ENCODE results near the gene SPNS1.
"Not testable (repeated sequence)": the region's sequence is repeated elsewhere in the genome, so short reads cannot be mapped to it uniquely, and the experiment has no call there.

Gene SPNS1

DNA sequence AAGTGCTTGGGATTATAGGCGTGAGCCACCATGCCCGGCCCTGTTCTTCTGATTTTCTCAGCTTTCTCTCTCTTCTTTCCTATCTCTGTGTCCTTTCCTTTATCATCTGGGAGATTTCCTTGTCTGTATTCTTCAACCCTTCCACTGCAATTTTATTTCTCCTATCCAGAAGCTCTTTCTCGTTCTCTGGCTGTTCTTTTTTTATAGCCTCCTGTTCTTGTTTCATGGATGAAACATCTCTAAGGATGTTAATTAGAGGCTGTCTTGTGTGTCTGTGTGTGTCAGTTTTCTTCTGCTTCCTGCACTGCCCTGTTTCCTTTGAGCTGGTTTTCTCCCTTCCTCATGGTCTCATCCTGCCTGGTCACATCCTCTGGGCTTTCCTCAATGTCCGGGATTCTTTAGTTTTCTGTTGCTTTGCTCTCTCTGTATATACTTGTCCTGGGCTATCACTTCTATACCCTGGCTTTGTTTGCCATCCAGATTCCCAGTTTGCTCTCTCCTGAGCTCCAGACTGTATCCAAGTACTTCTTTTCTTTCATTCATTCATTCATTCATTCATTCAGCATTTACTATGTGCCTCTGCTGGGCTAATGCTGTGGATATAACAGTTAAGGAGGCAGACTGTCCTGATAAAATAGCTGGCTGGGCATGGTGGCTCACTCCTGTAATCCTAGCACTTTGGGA, 12.7 kb downstream of the SPNS1 start:
- no peak for DNase-seq (ENCODE audit: low read depth, low spot score)

DNA sequence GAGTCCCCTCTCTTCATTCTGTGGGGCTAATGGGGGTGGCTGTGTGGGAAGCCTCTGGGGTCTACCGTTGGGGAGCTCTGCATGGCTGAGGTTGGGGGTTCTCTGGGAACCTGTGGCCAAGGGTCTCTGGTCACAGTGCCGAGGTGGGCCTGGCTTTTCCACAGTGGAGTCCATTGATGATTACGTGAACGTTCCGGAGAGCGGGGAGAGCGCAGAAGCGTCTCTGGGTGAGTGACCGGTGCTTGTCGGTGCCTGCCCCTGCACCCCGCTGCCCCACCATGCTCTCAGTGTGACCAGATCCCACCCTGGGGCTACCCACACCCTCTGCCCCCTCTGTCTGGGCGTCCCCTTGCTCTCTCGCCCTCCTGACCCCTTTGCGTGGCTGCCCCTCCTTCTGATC, 14.8 kb downstream of the SPNS1 start:
- DNase-seq (ENCODE audit: low read depth, low spot score): no peak

- no peak for DNase-seq (ENCODE audit: low read depth, low spot score)
Observed at GRCh38 chr16:28990375-28991040, 15.9 kb downstream of the SPNS1 start.

DNA sequence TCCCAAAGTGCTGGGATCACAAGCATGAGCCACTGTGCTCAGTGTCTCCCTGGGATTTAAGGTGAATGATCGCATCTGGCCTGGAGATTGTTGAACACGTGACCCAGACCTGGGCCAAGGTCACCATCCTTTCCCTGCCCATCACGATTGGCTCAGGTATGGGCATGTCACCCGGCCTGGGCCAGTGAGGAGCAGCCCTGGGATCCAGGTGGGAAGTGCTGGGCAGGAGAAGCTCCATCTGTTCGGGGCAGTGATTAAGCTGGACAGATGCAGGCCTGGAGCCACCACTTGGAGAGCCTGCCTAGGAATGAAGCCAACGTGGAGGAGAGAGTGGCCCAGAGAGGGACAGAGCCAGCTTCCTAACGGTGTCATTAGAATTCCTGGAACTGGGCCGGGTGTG, 17.1 kb downstream of the SPNS1 start:
- DNase-seq (ENCODE audit: low read depth, low spot score): no peak

GRCh38 chr16:28992496-28992895, 17.9 kb downstream of the SPNS1 start:
- no peak for DNase-seq (ENCODE audit: low read depth, low spot score)

GRCh38 chr16:28998837-28999236, 24.3 kb downstream of the SPNS1 start:
- DNase-seq (ENCODE audit: low read depth, low spot score): no peak

GRCh38 chr16:28999577-28999976, 25.0 kb downstream of the SPNS1 start:
- DNase-seq (ENCODE audit: low read depth, low spot score): no peak

DNA sequence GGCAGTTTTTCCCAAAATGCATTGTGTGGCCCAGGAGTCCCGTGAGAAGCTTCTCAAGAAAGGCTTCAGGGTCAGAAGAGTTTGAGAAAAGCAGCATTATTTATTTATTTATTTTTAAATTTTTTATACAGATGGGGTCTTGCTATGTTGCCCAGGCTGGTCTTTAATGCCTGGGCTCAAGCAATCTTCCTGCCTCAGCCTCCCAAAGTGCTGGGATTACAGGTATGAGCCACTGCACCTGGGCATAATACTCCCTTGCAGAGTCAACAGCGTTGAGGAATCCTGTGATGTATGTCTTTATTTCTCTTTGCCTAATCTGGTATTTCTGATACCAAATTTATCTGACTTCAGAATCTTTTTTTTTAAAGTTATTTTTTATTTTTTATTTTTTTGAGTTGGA, 25.4 kb downstream of the SPNS1 start:
- no peak for DNase-seq (ENCODE audit: low read depth, low spot score)

DNA sequence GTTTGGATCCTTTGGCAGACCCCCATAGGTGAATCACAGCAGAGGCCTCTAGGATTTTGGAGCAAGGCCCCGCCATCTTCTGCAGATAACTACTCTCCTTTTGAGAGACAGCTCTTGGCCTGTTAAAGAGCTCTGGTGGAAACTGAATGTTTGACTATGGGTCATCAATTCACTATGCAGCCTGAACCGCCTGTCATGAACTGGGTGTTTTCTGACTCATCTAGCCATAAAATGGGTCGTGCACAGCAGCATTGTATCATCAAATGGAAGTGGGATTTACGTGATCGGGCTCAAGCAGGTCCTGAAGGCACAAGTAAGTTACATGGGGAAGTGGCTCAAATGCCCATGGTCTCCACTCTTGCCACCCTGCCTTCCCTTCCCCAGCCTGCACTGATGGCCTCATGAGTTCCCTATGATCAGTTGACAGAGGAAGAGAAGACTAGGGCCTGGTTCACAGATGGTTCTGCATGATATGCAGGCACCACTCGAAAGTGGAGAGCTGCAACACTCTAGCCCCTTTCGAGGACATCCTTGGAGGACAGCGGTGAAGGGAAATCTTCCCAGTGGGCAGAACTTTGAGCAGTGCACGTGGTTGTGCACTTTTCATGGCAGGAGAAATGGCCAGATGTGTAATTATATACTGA, 30.0 kb downstream of the SPNS1 start:
- not testable (repeated sequence) for DNase-seq (ENCODE audit: low read depth, low spot score)

DNA sequence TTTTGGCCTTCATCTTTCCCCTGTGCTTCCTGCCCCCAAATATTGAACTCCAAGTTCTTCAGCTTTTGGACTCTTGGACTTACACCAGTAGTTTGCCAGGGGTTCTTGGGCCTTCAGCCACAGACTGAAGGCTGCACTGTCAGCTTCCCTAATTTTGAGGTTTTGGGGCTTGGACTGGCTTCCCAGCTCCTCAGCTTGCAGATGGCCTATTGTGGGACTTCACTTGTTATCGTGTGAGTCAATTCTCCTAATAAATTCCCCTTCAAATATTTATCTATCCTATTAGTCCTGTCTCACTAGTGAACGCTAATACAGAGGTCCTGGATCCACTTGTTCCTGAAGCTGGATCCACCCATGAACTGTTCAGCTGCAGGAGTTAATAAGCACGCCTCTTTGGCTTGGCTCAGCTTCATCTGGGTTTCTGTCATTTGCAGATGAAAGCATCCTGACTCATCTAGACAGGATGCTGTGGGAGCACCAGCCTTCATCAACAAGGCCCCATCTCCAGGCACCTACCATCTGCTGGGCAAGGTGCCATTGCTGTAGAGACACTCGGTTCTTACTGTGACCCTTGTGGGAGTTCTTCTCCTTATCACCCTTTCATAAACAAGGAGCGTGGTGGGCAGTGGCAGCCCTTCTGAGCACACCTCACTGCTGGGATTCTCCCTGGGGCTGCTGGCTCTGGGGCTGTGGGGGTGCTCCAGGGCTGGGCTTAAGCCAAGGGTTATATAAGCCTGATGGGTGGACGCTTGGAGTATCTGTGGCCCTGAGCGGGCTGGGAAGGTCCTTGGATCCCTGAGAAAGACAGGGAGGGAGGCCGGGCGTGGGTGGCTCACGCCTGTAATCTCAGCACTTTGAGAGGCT, 33.4 kb downstream of the SPNS1 start:
- no peak for DNase-seq (ENCODE audit: low read depth, low spot score)

- DNase-seq (ENCODE audit: low read depth, low spot score): no peak
Observed at GRCh38 chr16:29009050-29009837, 34.7 kb downstream of the SPNS1 start.

DNA sequence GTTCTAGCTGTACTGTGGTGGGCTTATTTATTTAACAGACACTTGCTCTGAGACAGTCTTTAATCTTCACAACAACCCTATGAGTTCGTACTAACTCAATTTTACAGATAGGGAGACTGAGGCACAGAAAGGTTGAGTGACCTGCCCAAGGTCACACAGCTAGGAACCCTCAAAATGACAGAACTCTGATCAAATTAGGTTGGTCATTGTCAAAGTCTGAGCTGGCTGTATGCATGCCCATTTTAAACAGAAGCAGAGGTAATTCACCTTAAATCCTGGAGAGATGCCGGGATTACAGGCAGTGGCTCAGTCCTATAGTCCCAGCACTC, 35.2 kb downstream of the SPNS1 start:
- no peak for DNase-seq (ENCODE audit: low read depth, low spot score)

GRCh38 chr16:29011112-29011511, 36.5 kb downstream of the SPNS1 start:
- DNase-seq (ENCODE audit: low read depth, low spot score): no peak

- no peak for DNase-seq (ENCODE audit: low read depth, low spot score)
Observed at GRCh38 chr16:29011851-29012250, 37.3 kb downstream of the SPNS1 start.

DNA sequence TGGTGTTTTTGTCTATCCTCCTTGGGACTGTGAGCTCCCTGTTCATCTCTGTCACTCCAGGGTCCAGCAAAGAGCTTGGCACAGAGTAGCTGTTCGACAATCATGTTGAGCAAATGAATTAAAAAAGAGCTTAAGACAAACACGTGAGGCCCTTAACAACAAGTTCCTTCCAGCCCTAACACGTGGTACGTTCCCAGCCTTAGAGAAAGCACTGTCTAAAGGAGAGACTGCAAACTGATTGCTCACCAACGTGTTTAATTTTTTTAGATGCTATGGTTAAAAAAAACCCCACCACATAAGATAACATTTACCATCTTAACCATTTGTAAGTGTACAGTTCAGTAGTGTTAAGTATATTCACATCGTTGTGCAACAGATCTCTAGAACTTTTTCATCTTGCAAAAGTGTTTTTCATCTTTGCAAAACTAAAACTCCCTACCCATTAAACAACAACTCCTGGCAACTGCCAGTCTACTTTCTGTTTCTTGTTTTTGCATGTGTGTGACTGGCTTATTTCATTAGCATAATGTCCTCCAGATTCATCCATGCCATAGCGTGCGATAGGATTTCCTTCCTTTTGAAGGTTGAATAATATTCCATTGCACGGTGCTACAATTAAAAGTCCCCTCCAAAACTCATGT, 38.5 kb downstream of the SPNS1 start:
- no peak for DNase-seq (ENCODE audit: low read depth, low spot score)

GRCh38 chr16:29014561-29015069, 40.0 kb downstream of the SPNS1 start:
- no peak for DNase-seq (ENCODE audit: low read depth, low spot score)

GRCh38 chr16:29022196-29022595, 47.6 kb downstream of the SPNS1 start:
- no peak for DNase-seq (ENCODE audit: low read depth, low spot score)

- no peak for DNase-seq (ENCODE audit: low read depth, low spot score)
Observed at GRCh38 chr16:29023279-29024277, 49.0 kb downstream of the SPNS1 start.

- DNase-seq (ENCODE audit: low read depth, low spot score): no peak
Observed at GRCh38 chr16:29024278-29024677, 49.7 kb downstream of the SPNS1 start.

All from smooth muscle cell of the brain vasculature (primary cell).